Hypothalamus (tissue), 51 donors: ENCODE results near the gene HOXB4.

Experiments
- DNase-seq, 51 donors: peaks; one replicate each; lab custom pipeline; 2025; lab: John Stamatoyannopoulos, UW

The HOXB4 gene

GRCh38 chr17:48577946-48578615 lies at the start of gene HOXB4:
Gene HOXB4, minus strand, starts transcription at chr17:48578350. Its CDS starts 31 bp downstream, at chr17:48578319.
- peak in 3 of 51 donors; percentile 1 to 10 (median 2) for DNase-seq

- no peak for DNase-seq
Measured at GRCh38 chr17:48627118-48627597, 49.0 kb upstream of the HOXB4 start.

- no peak for DNase-seq
Measured at GRCh38 chr17:48626245-48627117, 48.3 kb upstream of the HOXB4 start, which contains the start of gene HOXB9. Gene HOXB9, minus strand, starts transcription at chr17:48626358. Its CDS starts 89 bp downstream, at chr17:48626269.

- DNase-seq: no peak
Measured at GRCh38 chr17:48625495-48626244, 47.5 kb upstream of the HOXB4 start.

- peak in 2 of 51 donors; percentile 10 to 16 for DNase-seq
Measured at GRCh38 chr17:48624544-48625494, 46.7 kb upstream of the HOXB4 start.

GRCh38 chr17:48624118-48624517 lies 46.0 kb upstream of the HOXB4 start:
- DNase-seq: no peak

GRCh38 chr17:48623583-48623982 lies 45.4 kb upstream of the HOXB4 start:
- DNase-seq: no peak

- DNase-seq: no peak
Measured at GRCh38 chr17:48622857-48623256, 44.7 kb upstream of the HOXB4 start.

- no peak for DNase-seq
Measured at GRCh38 chr17:48621410-48622392, 43.6 kb upstream of the HOXB4 start.

GRCh38 chr17:48620461-48621139 lies 42.5 kb upstream of the HOXB4 start:
- no peak for DNase-seq

GRCh38 chr17:48619826-48620449 lies 41.8 kb upstream of the HOXB4 start:
- DNase-seq: no peak

- peak in 49 of 51 donors; percentile 10 to 87 (median 65) for DNase-seq
Measured at GRCh38 chr17:48618256-48618896, 40.2 kb upstream of the HOXB4 start.

GRCh38 chr17:48617471-48618255 lies 39.5 kb upstream of the HOXB4 start:
- no peak for DNase-seq

- no peak for DNase-seq
Measured at GRCh38 chr17:48616717-48617470, 38.7 kb upstream of the HOXB4 start.

- DNase-seq: no peak
Measured at GRCh38 chr17:48615963-48616716, 38.0 kb upstream of the HOXB4 start.
